Measurements from ENCODE around the gene RNU6-1.

The RNU6-1 gene

GRCh38 chr15:67820992-67821783, 18.7 kb downstream of the RNU6-1 start:
- DNase-seq (ENCODE audit: low spot score): no peak

GRCh38 chr15:67820122-67820991, 19.5 kb downstream of the RNU6-1 start:
- no peak for DNase-seq (ENCODE audit: low spot score)

DNA sequence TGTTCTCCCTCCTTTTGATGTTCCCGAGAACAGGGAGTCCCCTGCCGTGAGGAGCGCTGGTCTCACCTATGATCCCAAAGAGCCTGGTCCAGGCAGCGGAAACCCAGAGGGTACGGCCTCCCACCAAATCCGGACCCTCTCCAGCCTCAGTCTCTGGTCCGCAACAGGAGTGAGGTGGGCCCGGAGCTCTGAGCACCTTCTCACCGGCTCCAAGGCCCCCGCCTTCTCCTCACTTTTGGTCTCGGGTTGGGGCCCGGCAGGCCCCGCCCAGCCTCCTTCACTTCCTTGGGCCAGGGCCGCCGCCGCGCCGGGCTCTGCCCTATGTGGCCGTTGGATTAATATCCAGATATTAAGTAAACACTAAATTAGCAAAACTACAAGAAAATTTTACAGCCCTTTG, 20.2 kb downstream of the RNU6-1 start:
- DNase-seq (ENCODE audit: low spot score): no peak

GRCh38 chr15:67818464-67818863, 21.4 kb downstream of the RNU6-1 start:
- DNase-seq (ENCODE audit: low spot score): no peak

- no peak for DNase-seq (ENCODE audit: low spot score)
Observed at GRCh38 chr15:67816668-67817067, 23.2 kb downstream of the RNU6-1 start.

DNA sequence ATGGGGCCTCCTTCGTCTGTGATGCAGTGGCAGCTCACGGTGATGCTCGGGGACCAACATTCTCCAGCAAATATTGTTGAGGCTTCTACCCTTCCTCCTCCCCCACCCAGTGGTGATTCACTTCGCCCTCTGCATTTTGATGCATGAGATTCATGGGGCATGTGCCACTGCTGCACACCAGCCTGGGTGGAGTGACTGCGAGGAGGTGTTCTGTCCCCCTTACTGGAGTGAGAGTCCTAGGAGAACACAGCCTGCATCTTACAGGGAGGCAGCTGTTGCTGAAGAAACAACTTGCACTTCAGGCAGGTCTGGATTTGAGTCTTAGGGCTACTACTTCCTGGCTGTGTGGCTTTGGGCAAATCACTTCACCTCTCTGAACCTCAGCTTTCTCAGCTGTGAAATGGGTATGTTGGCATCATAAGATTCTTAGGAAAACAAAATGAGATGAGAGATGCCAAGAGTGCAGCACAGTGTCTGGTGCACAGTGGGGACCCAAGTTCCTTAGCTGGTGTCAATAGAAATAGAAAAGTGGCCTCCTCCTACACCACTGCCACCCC, 24.7 kb downstream of the RNU6-1 start:
- DNase-seq (ENCODE audit: low spot score): no peak

DNA sequence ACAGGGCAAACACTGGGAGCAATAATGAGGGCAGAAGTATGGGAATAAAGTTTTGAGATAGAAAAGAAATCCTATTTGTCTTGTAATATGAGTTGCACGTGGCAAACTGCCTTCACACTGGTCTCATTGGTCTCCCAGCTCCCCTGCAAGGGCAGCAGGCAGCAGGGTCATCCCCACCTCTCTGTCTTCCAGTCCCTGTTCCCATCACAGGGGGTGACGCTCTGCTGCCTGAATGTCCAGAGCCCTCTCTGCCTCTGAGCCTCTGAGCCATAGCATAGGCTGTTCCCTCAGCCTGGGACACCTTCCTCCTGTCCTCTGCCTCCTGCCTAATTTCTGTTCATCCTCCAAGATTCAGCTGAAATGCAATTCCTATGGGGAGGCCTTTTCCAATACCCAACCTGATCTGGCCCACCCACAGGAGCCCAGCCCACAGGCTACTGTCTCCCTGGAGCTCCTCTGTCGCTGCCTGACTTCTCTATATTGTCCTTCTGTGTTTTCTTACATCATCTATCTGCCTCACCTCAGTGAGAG, 26.7 kb downstream of the RNU6-1 start:
- no peak for DNase-seq (ENCODE audit: low spot score)

GRCh38 chr15:67812241-67812644, 27.6 kb downstream of the RNU6-1 start:
- DNase-seq (ENCODE audit: low spot score): no peak

- no peak for DNase-seq (ENCODE audit: low spot score)
Observed at GRCh38 chr15:67809866-67810265, 30.0 kb downstream of the RNU6-1 start.

DNA sequence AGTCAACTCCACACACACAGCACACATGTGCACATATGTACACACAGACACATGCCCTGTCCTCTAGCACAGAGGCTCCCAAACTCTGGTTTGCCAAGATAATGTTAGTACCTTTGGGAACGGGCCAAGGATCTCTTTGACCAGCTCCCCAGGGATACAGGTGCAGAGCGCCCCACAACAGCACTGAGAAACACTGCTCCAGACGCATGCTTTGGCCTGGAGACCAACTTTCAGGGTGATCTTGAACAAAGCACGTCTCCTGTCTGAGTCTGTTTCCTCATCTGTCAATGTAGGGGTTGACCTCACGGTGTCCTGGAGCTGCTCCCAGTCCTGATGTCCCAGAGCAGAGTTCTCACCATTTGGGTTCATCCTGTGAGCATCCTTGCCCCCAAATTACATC, 30.4 kb downstream of the RNU6-1 start:
- no peak for DNase-seq (ENCODE audit: low spot score)

GRCh38 chr15:67808821-67809220, 31.0 kb downstream of the RNU6-1 start:
- no peak for DNase-seq (ENCODE audit: low spot score)

GRCh38 chr15:67807836-67808235, 32.0 kb downstream of the RNU6-1 start:
- no peak for DNase-seq (ENCODE audit: low spot score)

DNA sequence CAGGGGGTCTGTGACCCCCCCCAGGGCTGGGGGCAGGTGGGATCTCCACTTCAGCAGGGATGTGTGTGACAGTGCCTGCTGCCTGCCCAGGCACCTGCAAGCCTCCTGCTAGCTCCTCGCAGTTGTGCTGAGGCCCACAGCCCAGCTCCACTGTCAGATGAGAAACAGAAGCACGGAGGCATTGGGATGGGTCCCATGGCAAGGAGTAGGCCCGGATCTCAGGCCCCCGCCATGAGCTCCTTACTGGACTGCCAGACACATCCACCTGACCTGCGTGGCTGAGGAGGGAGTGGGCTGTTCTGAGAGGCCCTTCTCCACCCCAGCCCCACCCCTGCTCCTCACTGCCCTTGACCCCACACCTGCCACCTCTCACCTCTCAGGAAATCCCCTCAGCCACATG, 32.7 kb downstream of the RNU6-1 start:
- no peak for DNase-seq (ENCODE audit: low spot score)

DNA sequence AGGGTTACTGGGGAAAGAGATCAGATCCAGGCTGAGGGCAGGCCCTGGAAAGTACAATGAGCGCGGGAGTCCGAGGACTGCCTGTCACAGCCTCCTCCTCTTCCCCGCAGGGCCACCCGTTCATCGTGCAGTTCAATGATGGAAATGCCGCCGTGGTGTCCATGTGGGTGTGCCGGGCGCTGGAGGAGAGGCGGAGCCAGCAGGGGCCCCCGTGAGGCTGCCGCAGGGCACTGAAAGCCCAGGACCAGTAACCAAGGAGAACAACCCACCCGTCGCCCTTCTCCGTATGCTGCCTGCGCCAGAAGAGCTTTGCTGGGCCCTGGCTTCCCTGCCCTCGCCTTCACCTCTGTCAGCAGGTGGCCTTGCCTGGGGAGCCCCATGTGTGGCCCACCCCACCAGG, 33.3 kb downstream of the RNU6-1 start:
- DNase-seq (ENCODE audit: low spot score): no peak

GRCh38 chr15:67805666-67806516, 34.0 kb downstream of the RNU6-1 start:
- DNase-seq (ENCODE audit: low spot score): no peak

DNA sequence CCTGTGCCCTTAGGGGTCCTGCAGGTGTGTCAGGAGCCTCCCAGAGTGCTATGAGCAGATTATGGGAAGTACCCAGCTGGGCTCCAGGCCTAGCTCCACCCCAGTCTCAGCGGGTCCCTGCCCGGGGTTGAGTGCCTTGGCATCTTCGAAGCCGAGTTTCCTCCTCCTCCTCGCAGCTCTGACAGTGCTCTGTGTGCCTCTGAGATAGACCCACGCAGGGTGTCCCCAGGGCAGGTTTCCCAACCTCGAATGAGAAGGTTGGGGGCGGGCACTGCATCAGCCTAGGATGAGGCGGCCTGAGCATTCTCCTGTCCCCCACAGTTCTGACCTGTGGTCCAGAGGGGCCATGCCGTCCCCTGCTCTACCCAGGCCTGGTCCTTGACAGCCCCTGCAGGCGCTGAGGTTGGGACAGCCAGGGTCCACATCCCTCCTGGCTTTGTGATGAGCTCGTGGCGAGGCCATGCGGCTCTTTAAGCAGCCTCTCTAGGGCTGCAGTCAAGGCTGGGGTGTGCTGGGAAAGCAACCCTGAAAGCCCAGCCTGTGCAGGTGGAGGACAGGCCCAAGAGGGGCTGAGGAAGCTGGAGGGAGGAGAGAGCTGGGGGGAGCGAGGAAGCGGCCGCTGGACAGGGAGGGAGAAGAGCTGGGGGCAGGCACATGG, 34.7 kb downstream of the RNU6-1 start:
- DNase-seq (ENCODE audit: low spot score): no peak

DNA sequence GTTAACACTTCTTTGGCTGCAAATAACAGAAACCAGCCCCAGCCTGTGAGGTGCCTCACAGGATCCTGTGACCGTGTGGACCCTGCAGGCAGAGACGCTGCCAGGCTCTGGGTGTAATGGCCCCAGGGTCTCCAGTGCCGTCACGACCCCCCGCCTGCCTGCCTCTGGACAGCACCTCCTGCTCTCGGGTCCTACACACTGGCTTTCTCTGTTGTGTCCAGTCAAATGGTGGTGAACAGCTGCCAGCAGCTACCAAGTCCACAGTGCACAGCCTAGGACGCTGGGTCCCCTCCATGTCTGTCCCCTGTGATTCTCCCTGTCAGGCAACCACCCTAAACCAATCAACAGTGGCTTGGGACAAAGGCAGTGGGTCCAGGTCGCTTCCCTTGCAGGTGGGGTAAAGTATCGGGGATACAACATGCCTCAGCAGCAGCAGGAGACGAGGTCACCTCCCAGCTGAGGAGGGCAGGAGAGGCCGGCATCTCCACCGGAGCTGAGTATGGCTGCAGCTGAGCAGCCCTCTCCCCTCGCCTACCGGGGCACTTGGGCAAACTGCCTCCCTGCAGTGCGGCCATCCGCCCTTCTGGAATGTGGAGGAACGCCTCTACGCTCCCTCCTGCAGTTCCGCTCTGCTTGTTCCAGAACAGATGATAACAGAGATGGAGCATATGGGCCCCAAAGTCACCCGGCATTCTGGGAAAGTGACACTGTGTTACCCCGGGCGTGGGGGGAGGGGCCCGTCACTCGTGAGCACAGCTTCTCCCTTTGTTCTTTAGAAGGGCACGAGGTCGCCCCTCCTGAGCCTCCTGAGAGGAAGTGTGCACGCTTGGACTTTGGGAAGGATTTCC, 35.6 kb downstream of the RNU6-1 start:
- peak; percentile 12 for DNase-seq (ENCODE audit: low spot score)

GRCh38 chr15:67803299-67803698, 36.5 kb downstream of the RNU6-1 start:
- DNase-seq (ENCODE audit: low spot score): no peak

DNA sequence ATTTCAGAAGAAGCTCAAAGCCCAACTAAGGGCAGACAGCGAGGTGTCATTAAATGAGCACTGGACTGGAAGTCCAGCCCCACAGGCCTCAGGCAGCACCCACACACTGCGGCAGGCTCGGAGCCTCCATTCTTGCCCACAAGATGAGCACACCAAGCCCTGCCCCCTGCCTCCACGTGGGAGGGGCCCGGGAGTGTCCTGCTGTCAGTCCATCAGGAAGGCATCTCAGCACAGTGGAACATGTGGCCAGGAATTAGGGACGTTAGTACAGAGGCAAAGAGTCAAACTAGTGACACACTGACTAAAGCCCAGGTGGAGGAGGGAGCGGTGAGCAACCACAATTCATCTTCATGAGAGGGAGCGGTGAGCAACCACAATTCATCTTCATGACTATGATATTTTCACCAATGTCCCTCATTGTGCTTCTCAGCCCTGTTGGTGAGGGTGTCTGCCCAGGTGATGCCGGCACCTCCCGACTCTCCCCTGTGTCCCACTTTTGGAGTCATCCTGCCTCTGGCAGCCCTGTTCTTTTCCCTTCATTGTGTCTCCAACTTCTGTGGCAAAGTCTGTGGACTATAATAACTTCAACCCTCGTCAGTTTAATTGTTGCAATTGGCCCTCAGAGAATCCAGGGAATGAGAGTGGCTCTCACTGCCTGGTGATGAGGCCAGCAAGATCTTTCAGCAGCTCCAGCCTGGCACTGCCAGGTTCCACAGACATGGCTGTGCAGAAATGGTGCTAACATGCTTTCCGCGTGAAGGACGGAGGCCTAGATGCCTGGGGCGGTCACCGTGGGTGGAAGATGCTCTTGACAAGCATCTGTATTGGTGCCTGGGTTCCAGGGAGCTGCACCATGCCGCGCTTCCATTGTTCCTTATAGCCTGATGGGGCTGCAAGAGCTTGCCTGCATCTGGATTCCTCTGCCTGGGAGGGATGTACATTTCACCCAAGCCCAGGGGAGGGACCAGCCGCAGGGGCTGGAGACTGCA, 37.6 kb downstream of the RNU6-1 start:
- no peak for DNase-seq (ENCODE audit: low spot score)

Measured in globus pallidus (tissue), 1 donor.